GM12801 (cell line): ENCODE measurements around the gene POLR3H.

Experiments used
- CTCF ChIP-seq: IDR thresholded peaks from one replicate; pipeline ENCODE4 v1.5.1; 2011; ENCODE audit warnings: control low read depth; ENCODE audit not compliant: insufficient read length; ENCODE audit errors: extremely low read depth

Gene POLR3H

GRCh38 chr22:41579297-41579996 lies 35.2 kb upstream of the POLR3H start:
- TF ChIP-seq CTCF, result no peak

GRCh38 chr22:41578818-41579217 lies 34.5 kb upstream of the POLR3H start:
- no peak for TF ChIP-seq CTCF

GRCh38 chr22:41578114-41578513 lies 33.8 kb upstream of the POLR3H start:
- TF ChIP-seq CTCF, result no peak

GRCh38 chr22:41576877-41577276 lies 32.6 kb upstream of the POLR3H start:
- no peak for TF ChIP-seq CTCF

- no peak for TF ChIP-seq CTCF
Measured at GRCh38 chr22:41575533-41575932, 31.3 kb upstream of the POLR3H start.

DNA sequence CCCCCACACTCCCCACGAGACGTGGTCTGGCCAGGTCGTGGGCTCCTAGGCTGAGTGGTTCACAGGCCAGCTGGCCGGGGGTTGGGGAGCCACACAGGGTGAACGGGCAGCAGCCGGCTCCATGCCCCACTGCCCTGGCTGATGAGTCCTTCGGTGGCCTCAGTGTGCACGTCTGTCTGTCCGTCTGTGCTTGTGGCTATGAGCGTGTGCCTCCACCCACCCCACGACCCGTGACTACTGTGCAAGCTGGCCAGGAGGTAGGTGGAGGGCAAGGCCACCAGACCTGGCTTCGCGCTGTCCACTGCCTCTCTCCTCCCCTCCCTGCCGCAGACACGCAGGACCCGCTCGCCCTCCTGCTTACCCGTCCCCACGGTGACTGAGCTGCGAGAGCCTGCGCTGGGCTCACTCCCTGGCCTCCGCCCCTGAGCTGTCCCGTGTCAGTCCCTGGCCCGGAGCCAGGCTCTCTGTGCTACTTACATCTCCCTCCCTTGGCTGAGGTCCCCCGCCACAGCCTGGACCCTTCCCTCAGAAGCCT lies 30.6 kb upstream of the POLR3H start:
- TF ChIP-seq CTCF, result no peak

GRCh38 chr22:41573677-41574076 lies 29.4 kb upstream of the POLR3H start:
- TF ChIP-seq CTCF, result no peak
